GDM1 (cell line): ENCODE measurements around the gene MAGEA2B.
"Not testable (repeated sequence)": the region's sequence is repeated elsewhere in the genome, so short reads cannot be mapped to it uniquely, and the experiment has no call there.

Experiments
- DNase-seq: peaks from one replicate; lab custom pipeline; 2025; lab: John Stamatoyannopoulos, UW

The MAGEA2B gene, protein sequence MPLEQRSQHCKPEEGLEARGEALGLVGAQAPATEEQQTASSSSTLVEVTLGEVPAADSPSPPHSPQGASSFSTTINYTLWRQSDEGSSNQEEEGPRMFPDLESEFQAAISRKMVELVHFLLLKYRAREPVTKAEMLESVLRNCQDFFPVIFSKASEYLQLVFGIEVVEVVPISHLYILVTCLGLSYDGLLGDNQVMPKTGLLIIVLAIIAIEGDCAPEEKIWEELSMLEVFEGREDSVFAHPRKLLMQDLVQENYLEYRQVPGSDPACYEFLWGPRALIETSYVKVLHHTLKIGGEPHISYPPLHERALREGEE

DNA sequence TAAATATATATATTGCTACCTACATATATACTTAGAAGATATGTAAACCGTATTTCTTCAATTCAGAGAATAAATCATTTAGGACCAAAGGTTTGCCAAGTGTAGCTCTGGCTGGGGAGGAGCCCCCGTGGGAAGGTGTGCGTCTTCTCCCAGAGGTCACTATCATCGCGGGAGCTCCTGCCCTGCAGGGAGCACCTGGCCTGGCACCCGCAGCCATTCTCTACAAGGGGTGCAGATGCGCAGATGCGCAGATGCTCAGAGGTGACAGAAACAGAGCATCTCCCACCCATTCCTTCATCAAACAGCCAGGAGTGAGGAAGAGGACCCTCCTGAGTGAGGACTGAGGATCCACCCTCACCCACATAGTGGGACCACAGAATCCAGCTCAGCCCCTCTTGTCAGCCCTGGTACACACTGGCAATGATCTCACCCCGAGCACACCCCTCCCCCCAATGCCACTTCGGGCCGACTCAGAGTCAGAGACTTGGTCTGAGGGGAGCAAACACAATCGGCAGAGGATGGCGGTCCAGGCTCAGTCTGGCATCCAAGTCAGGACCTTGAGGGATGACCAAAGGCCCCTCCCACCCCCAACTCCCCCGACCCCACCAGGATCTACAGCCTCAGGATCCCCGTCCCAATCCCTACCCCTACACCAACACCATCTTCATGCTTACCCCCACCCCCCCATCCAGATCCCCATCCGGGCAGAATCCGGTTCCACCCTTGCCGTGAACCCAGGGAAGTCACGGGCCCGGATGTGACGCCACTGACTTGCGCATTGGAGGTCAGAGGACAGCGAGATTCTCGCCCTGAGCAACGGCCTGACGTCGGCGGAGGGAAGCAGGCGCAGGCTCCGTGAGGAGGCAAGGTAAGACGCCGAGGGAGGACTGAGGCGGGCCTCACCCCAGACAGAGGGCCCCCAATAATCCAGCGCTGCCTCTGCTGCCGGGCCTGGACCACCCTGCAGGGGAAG is at the start of gene MAGEA2B:
MAGEA2B (plus strand) TSS at position 814 of the 973 bp plus-strand sequence. CDS start 2,479 bp downstream, outside the sequence.
- DNase-seq: not testable (repeated sequence)

DNA sequence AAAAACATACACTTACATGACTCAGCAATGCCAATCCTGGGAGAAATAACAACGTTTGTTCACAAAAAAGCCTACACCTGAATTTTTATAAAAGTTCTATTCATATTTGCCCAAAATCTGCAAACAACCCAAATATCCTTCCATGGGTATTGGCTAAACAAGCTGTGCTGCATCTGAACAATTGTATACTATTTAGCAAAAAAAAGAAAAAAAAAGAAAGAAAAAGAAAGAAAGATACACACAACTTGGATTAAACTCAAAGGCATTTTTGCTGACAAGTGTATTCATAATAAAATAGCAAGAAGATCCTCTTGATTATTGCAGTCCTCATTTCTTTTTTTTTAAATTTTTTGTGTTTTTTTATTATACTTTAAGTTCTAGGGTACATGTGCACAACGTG is 40.3 kb upstream of the MAGEA2B start:
- DNase-seq: no peak

- not testable (repeated sequence) for DNase-seq
These were observed 39.8 kb upstream of the MAGEA2B start for GRCh38 chrX:152674652-152675051.

- DNase-seq: not testable (repeated sequence)
These were observed 33.4 kb upstream of the MAGEA2B start for GRCh38 chrX:152681012-152681411.

GRCh38 chrX:152697952-152698931 is 16.2 kb upstream of the MAGEA2B start, which contains the start of gene MAGEA3:
Gene MAGEA3 (plus strand): TSS chrX:152698794. CDS start chrX:152700833, 2,039 bp downstream.
- DNase-seq: not testable (repeated sequence)

- DNase-seq: not testable (repeated sequence)
These were observed 14.0 kb upstream of the MAGEA2B start for GRCh38 chrX:152700390-152700789.

DNA sequence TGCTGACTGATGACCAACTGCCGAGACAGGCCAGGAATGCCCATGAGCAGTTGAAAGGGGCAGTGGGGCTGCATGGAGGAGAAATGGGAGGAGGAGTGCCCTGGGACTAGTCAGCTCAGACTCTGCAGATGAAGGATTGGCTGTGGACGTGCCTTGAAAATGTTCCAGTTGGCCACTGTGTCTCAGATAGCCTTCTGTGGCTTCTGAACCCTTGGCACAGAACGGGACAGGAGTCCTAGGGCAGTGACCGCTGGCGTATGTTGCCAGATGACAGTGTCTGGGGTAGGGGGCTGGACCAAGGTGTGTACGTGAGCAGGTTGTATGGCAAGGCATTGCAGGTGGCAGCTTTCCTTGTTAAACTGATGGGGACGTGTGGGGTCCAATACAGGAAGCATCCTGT is 7.9 kb upstream of the MAGEA2B start:
- not testable (repeated sequence) for DNase-seq

DNA sequence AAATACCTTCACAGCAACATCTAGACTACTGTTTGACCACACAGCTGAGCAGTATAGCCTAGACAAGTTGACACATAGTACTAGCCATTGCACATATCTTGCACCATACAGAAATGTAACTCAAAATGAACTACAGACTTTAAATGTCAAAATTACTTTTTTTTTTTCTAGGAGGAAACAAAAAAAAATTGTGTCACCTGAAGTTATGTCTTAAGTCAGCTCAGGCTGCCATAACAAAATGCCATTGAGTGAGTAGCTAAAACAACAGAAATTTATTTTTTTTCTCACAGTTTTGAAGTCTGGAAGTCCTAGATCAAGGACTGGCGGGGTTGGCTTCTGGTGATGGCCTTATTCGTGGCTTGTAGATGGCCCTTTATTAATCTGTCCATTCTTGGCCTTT is 5.3 kb upstream of the MAGEA2B start, which contains the start of gene CSAG2:
CSAG2 (minus strand) TSS at position 101 of the 400 bp plus-strand sequence. CDS start 161 bp downstream, outside the sequence.
- not testable (repeated sequence) for DNase-seq

- DNase-seq: not testable (repeated sequence)
These were observed 1.2 kb upstream of the MAGEA2B start for GRCh38 chrX:152713195-152713594.

DNA sequence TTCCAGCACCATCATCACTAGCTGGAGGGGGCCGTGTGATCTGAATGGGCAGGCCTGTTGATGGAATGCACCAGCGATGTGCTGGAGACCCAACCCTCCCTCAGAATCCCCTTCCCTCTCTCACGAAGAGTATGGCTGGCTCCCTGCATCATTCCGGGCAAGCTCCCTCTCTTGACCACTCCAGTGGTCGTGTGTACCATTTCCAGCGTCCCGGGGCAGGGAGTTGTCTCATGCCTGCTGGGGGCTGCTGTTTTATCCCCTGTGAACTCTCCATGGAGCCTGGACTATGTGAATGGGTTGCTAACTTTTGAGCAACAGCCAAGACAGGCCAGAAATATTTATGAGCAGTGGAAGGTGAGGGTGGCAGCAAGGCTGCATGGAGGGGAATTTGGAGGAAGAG is 11.0 kb downstream of the MAGEA2B start:
- no peak for DNase-seq

GRCh38 chrX:152733261-152733975 is 19.0 kb downstream of the MAGEA2B start, which contains the start of the genes CSAG1 and MAGEA12:
Gene CSAG1 (minus strand): TSS chrX:152733721. CDS start chrX:152732460, 1,261 bp downstream.
Gene MAGEA12 (plus strand): TSS chrX:152733757. CDS start chrX:152736162, 2,405 bp downstream.
- no peak for DNase-seq

DNA sequence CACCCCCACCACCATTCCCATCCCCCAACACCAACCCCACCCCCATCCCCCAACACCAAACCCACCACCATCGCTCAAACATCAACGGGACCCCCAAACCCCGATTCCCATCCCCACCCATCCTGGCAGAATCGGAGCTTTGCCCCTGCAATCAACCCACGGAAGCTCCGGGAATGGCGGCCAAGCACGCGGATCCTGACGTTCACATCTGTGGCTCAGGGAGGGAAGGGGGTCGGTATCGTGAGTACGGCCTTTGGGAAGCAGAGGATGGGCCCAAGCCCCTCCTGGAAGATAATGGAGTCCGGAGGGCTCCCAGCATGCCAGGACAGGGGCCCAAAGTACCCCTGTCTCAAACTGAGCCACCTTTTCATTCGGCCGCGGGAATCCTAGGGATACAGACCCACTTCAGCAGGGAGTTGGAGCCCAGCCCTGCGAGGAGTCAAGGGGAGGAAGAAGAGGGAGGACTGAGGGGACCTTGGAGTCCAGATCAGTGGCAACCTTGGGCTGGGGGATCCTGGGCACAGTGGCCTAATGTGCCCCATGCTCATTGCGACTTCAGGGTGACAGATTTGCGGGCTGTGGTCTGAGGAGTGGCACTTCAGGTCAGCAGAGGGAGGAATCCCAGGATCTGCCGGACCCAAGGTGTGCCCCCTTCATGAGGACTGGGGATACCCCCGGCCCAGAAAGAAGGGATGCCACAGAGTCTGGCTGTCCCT is 19.9 kb downstream of the MAGEA2B start:
- not testable (repeated sequence) for DNase-seq

DNA sequence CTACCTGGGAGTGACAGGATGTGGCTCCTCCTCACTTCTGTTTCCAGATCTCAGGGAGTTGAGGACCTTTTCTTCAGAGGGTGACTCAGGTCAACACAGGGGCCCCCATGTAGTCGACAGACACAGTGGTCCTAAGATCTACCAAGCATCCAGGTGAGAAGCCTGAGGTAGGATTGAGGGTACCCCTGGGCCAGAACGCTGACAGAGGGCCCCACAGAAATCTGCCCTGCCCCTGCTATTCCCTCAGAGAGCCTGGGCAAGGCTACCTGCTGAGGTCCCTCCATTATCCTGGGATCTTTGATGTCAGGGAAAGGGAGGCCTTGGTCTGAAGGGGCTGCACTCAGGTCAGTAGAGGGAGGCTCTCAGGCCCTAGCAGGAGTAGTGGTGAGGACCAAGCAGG is 20.7 kb downstream of the MAGEA2B start:
- no peak for DNase-seq

GRCh38 chrX:152735860-152736511 is 21.6 kb downstream of the MAGEA2B start:
- DNase-seq: no peak

- DNase-seq: not testable (repeated sequence)
These were observed 22.1 kb downstream of the MAGEA2B start for GRCh38 chrX:152736528-152736927.

DNA sequence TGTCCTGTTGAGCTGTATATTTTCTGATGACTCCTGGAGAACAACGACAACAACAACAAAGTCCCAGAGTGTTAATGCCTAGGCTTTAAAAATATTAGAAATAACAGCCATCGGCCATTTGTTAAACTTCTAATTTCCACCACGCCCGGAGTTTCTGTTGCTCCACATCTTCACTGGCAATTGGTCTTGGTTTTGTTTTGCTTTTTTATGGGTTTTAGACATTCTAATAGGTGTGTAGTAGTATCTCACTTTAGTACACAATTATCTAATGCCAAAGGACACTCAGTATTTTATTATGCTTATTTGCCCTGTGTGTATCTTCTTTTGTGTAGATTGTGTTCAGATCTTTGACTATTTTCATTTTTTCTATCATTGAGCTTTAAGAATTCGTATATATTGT is 24.1 kb downstream of the MAGEA2B start:
- DNase-seq: no peak

DNA sequence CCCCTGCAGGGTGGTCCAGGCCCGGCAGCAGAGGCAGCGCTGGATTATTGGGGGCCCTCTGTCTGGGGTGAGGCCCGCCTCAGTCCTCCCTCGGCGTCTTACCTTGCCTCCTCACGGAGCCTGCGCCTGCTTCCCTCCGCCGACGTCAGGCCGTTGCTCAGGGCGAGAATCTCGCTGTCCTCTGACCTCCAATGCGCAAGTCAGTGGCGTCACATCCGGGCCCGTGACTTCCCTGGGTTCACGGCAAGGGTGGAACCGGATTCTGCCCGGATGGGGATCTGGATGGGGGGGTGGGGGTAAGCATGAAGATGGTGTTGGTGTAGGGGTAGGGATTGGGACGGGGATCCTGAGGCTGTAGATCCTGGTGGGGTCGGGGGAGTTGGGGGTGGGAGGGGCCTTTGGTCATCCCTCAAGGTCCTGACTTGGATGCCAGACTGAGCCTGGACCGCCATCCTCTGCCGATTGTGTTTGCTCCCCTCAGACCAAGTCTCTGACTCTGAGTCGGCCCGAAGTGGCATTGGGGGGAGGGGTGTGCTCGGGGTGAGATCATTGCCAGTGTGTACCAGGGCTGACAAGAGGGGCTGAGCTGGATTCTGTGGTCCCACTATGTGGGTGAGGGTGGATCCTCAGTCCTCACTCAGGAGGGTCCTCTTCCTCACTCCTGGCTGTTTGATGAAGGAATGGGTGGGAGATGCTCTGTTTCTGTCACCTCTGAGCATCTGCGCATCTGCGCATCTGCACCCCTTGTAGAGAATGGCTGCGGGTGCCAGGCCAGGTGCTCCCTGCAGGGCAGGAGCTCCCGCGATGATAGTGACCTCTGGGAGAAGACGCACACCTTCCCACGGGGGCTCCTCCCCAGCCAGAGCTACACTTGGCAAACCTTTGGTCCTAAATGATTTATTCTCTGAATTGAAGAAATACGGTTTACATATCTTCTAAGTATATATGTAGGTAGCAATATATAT is 39.5 kb downstream of the MAGEA2B start, which contains the start of gene MAGEA2:
MAGEA2 (minus strand) TSS at position 157 of the 965 bp plus-strand sequence. CDS start 2,479 bp downstream, outside the sequence.
- not testable (repeated sequence) for DNase-seq

DNA sequence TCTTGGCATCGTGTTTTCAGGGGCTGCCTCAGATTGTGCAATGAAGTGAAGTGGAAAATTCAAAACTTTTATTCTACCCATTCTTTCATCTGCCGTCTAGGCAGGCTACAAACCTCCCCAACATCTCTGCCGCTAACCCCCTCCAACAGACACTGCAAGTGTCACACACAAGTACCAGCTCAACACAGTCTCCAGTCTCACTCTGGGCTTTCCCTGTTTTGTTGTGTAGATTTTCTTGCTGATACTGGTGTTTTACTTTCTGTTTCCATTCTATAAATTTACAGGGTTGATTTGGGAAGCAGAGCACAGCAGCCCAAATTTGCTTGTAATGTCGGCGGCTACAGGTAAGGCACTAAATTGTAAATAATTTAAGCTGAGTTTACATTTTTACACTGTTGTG is 40.4 kb downstream of the MAGEA2B start:
- DNase-seq: not testable (repeated sequence)
